HG02588 (cell line): ENCODE data around the gene MID1IP1.

Experiments
- ATAC-seq: cut with Tn5 transposase; IDR thresholded peaks from one replicate; pipeline ENCODE4 v1.9.1; 2021; ENCODE audit warnings: mild to moderate bottlenecking, moderate library complexity; ENCODE audit not compliant: unreplicated experiment

Gene MID1IP1

GRCh38 chrX:38811515-38812243 is 10.4 kb downstream of the MID1IP1 start:
- no peak for ATAC-seq

DNA sequence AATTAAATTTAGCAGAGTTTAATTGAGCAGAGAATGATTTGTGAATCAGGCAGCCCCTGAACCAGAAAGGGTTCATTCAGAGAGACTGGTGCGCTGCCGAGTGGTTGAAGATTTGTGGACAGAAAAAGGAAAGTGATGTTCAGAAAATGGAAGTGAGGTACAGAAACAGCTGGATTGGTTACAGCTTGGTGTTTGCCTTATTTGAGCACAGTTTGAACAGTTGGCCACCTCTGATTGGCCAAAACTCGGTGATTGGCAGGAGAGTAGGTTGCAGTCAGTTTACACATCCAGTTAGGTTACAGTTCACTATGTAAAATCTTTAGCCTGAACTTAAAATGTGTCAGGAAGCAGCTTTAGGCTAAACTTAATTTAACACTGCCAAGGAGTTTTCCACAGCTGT is 14.9 kb downstream of the MID1IP1 start:
- no peak for ATAC-seq

- ATAC-seq: no peak
Measured at GRCh38 chrX:38817004-38817703, 15.9 kb downstream of the MID1IP1 start.

DNA sequence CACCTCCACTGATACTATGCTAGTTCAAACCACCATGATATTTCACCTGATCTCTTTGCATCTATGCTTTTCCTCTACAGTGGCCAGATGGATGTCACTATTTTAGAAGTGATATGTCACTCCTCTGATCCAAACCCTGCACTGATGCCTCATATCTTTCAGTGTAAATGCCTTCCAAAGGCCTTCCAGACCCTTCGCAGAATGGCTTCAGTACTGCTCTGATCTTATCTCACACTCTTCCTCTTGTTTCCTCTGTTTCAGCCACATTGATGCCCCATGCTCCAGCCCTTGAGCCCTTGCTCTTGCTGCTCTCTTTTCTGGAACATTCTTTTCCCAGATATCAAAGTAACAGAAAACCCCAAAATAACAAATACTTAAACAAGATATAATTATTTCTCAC is 17.9 kb downstream of the MID1IP1 start:
- ATAC-seq: no peak

DNA sequence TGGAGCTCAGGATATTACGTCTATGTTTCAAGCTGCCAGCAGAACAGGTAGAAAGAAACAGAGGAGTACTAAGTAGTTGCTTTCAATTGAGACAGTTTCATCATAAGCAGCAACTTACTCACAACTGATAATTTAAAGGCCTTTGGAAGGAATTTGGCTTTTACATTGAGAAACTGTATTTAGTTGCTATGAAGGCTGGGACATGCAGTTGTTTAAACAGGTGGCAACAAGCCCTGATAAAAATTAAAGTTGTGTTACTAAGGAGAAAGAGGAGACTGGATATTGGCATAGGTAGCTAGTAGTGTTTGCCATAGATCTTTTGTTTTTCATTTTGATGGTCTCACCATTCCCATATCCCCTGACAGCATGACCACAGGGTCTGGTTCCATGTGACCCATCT is 18.4 kb downstream of the MID1IP1 start:
- ATAC-seq: no peak

- no peak for ATAC-seq
Measured at GRCh38 chrX:38820751-38821150, 19.5 kb downstream of the MID1IP1 start.

DNA sequence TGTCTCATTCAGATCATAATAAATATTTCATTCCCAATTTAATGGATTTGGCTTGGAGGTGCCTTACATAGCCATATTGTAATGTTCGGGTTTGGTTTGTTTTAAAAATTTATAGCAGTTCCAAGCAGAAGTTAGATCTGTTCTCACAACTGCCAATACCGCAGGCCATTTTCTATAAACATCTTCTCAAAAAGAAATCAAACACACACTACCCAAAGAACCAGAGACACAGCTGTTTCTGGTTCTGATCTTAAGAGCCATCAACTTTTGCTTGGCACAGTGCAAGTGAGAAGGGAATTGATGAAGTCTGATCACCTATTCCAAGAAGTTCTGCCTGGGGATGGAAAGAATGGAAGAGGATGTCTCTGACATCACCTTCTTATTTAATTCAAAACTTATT is 22.9 kb downstream of the MID1IP1 start:
- no peak for ATAC-seq

GRCh38 chrX:38831949-38832348 is 30.7 kb downstream of the MID1IP1 start:
- no peak for ATAC-seq

DNA sequence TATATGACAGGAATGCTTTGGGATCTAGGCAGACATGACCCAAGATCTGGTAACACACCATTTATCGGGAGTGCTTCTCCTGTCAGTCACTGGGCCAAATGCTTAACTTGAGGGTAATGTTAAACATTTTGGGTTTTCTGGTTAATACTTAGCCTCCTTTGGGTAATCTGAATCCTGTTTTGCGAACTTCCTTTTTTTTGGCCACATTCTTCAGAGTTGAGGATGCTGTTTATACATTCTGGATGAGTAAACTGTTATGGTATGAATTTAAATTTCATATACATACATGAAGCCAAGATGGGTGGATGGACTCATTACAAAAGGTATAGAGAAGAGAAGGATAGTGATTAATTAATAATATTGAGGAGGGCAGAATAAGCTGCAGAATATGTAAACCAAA is 36.1 kb downstream of the MID1IP1 start:
- ATAC-seq: no peak

- no peak for ATAC-seq
Measured at GRCh38 chrX:38839277-38839676, 38.0 kb downstream of the MID1IP1 start.

DNA sequence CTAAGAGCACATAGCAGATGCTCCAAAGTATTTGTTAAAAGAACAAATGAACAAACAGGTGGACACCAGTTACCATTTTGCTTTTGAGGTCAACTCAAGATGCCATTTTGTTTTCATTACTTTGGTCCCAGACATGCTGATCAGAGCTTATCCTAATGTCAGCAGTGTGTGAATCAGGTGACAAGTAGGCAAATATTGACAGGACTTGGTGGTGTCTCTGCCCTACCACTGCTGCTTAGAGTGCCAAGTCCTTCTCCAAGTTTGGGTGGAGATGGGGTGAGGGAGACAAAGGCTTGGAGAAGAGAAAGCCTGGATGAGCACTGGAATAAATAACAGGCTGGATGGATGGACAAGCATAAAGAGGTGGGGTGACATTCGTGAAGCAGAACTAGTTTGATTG is 38.7 kb downstream of the MID1IP1 start:
- ATAC-seq: no peak

DNA sequence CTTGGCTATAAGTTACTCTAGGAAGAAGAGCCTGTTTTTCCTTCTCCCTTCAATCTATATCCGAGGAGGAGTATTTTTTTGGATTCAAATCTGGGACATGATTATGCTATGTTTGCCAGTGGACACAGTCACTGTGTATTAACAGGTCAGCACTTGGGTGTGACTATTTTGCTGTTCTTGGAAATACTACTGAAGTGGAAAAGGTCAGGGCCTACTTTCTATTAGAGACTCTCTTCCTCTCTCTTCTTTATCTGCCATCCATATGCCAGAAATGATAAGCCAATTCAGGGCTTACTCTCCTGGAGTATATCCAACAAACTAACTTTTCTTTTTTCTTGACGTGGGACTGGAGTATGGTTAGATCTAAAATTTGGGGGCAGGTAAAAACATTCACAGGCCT is 40.5 kb downstream of the MID1IP1 start:
- ATAC-seq: no peak

DNA sequence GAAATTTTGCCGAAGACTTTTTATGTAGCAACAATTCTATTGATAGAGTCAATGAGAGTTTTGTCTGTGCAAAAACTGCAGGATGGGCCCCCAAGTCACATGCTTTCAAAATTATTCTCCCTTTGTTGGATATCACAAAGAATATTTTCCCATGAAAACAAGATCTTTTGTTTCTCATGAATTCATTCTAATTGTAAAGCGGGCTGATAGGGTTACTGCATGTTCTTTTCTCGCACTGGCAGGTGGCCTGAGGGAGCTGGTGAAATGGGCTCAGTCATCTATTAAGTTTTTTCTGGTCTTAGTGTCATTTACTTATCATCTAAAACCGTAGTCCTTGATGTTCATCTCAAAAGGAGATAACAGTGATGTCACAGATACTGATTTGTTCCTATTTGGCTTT is 44.2 kb downstream of the MID1IP1 start:
- no peak for ATAC-seq

DNA sequence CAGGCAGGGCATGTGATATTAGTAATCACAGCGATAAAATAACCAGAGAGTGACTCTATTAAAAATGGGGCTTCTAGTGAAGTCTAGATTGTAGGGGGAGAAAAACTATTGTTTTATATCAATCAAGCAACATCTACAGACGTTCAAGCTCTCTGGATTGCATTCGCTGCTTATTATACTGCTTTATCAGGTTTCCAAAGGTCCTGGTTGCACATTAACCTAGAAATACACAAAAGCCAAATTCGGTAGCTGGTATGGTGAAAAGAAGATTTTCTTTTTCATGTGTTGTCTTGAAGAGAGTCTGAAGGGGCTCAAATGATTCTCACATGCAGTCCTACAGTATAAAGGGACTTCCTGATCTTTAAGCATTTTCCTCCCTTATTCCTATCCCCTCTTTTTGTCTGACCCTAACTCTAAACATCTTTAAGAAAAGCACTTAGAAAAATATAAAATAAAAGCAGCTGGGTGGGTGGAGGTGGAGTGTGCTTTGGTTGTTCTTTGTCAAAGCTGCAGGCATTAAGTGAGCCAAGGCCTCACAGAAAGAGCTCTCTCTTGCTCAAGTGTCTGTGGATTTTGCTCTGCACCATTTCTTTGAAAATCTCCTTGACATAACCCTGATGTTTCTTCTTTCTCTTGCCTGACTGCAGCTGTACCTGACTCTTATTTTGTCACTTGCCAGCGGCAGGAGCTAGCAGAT is 46.1 kb downstream of the MID1IP1 start:
- no peak for ATAC-seq

DNA sequence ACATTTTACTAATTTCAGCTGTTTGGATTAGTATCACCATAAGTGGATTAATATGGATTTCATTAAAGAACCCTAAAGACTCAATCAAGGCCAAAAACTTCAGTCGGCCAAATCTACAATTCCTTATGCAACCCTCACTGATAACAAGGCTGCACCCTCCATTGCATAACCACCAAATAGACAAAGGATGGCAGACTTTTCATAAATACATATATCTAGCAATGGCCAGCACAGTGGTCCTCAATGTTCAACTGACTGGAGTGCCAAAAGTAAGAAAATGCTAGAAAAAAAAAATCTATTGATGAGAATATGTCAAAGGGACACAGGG is 46.6 kb downstream of the MID1IP1 start:
- no peak for ATAC-seq

DNA sequence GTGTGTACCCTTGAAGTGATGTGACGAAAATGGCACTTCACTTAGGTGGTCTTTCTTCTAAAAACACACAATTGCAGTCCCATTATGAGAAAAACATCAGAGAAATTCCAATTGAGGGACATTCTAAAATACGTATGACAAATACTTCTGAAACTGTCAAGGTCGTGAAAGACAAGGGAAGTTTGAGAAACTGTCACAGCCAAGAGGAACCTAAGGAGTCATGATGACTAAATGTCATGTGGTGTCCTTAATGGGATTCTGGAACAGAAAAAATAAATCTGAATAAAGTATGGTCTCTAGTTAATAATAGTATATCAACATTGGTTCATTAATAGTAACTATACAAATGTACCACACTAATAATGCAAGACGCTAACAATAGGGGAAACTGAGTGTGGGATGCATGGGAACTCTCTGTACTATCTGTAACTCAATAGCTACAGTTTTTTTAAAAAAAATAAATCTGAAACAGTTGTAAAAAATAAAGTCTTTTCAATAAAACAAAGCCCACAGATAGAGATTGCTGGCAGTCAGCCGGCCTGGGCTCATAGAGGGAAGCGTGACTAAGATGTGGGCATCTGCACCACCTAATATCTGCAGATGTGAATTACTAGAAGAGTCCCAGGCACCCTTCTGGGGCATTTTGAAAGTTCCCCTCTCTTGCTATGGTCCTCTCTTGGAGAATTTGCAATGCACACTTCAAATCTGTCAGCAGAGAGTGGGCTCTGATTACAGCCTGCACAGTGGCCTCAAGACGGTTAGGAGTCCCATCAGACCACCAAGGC is 47.6 kb downstream of the MID1IP1 start:
- ATAC-seq: no peak

DNA sequence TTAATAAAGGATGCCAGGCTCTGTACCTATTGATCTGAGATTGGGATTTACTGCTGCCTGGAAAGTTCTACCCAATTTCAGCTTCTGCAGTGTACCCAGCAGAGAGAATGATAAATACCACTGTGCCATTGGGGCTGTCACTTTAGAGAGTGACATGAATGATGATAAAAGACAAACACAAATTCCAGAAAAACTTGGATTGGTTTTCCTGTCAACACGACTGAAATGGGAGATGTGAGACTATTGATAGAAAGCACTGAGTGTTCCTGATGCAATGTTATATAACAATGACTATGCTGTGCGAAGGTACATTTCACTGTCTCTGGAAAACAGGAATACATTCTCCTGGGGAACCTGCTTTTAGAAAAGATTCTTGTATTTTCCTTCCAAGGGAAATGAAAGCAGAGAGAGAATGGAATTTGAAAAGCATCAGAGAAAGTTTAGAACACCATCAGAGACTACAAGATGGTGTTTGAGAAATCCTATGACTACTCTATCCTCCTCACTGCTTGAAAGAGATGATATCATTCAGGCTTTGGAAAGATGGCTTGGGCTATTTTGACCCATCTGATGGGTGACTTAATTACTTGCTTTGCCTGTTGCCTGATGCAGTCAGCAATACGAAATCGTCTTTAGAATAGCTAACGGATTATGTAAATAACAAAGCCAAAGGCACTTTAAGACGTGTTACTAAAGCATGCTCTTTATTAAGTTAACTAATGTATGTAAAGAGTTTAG is 49.7 kb downstream of the MID1IP1 start:
- no peak for ATAC-seq

- ATAC-seq: no peak
Measured at GRCh38 chrX:38854305-38854704, 53.0 kb downstream of the MID1IP1 start.
